NCI-H2171 (cell line): ENCODE measurements around the gene MTFMT.

ENCODE experiments used
- DNase-seq: peaks from one replicate; lab custom pipeline; 2025; lab: John Stamatoyannopoulos, UW

MTFMT gene

DNA sequence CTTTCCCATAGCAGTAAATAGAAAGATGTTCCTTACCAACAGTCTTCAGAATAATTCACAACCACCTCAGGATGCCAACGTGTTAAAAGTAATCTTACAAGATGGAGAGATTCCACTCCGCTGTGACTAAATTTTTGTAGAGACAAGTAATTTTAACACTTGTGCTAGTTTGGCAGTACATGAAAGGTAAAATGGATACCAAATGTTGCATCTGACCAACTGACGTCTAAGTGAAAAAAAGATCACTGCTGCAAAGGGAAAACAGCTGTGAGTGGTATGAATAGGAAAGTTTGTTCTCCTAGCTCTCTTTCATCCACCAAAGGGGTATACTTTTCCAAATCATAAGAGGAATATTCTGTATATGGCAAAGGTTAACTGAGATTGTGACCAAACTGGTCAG is 42.3 kb downstream of the MTFMT start:
- no peak for DNase-seq

DNA sequence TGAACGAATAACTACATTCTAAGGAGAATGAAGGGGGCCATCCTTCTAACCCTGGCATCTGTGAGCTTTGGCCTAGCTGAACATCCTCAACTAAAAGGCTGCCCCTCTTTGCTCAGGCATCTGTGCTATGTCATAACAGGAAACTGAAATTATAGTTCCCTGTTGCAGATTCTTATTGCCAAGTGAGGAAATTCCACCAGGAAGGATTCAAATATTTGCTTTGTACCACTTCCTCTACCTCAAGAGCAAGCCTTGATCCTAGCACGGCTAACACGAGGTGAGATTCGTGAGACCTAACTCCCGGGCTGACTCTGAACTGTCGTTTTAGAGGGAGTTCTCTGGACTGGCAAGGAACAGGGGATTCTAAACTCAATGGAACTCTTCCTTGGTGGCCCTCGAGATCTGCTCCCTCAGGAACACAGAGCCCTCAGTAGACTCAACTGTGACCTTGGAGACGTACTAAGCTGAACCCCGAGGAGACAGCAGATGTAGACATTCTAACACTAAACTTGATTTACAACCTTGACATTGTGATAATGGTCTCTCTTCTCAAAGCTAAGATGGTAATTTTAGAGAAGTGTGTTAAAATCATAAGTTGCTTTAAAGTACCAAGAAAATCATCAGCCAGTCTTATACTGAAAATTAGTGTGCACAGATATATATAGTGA is 43.9 kb downstream of the MTFMT start:
- DNase-seq: no peak

DNA sequence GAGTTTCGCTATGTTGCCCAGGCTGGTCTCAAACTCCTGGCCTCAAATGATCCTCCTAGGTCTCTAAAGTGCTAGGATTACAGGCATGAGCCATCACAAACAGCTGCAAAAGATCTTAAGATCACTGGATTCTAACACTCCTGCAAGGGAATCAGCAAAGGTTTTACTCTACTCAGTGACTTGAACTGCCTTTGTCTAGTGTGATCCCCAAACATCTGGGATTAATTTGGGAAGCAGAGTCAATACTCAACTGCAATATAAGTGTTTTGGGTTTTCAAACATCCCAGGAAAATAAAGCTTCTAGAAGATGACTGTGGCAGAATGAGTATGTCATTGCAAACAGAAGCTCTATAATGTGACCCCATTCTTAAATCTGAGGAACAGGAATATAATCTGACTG is 47.0 kb downstream of the MTFMT start:
- DNase-seq: no peak

DNA sequence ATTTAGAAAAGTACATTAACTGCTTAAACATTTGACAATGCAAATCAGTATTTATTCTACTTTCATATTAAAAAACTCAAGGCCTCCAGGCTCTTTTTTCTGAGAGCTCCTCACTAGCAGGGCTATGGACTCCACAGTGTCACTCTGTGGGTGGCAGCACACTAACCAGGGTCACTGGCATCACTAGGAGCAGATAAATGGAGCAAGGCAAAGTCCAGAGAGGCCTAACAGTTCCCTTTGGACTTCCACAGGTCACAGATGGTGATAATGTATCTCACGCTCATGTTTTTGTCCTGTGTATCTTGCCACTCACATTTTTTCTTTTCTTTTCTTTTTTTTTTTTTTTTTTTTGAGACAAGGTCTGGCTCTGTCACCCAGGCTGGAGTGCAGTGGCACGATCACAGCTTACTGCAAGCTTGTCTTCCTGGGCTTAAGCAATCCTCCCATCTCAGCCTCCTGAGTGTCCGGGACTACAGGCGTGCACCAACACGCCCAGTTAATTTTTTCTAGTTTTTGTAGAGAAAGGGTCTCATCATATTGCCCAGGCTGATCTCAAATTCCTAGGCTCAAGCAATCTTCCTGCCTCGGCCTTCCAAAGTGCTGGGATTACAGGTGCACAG is 47.5 kb downstream of the MTFMT start:
- DNase-seq: no peak

DNA sequence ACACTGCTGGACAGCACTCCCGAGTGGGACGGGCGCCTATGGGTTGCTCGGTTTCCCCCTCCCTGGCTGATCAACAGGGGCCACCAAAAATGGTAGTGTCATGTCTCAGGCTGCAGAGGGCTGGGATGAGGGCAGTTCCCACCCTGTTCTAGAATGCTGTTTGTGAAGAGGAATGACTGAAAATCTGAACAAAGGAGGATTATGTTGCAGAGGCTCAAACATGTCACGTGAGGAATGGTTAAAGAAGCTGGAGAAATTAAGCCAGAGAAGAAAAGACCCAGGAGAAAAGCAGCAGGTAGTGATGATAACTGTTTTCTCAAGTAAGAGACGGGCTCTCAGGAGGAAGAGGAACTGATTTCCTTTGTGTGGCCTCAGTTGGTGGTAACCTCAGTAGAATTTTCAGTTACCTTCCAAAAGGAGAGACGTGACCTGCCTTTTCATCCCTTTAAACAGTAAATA is 50.2 kb downstream of the MTFMT start:
- DNase-seq: no peak

DNA sequence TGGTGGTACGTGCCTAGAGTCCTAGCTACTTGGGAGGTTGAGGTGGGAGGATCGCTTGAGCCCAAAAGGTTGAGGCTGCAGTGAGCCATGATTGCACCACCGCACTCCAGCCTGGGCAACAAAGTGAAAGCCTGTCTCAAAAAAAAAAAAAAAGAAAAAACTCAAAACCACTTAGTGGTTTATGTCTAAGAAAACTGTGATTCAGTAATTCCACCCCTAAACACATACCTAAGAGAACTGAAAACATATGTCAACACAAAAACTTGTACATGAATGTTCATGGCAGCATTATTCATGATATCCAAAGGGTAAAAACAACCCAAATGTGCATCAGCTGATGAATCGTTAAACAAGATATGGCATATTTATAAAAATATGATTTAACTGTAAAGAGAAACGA is 54.0 kb downstream of the MTFMT start:
- DNase-seq: no peak

DNA sequence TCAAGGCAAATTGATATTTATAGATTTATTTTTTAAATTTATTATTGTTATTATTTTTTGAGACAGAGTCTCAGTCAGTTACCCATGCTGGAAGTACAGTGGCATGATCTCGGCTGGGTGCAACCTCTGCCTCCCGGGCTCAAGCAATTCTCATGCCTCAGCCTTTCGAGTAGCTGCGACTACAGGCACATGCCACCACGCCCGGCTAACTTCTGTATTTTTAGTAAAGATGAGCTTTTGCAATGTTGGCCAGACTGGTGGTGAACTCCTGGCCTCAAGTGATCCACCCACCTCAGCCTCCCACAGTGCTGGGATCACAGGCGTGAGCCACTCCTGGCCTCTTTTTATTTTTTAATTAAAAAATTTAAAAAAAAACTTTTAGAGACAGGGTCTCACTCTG is 58.7 kb downstream of the MTFMT start:
- DNase-seq: no peak

DNA sequence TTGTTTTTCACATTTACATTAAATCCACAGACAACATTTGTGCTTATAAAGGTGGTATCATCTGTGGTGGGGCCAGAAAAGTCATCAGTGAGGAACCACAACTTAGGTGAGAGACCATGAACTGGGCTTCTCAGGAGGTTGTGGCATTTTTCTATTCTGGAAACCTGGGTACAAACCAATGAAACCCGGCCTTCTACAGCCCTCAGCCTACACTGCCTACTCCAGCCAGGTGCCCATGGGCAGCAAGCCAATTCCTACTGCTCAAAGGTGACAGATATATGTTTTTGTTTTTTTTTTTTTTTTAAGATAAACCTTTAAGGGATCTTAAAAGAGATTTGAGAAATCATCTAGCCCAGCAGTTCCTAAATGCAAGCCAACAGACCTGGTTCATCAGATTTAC is 60.0 kb downstream of the MTFMT start:
- no peak for DNase-seq

DNA sequence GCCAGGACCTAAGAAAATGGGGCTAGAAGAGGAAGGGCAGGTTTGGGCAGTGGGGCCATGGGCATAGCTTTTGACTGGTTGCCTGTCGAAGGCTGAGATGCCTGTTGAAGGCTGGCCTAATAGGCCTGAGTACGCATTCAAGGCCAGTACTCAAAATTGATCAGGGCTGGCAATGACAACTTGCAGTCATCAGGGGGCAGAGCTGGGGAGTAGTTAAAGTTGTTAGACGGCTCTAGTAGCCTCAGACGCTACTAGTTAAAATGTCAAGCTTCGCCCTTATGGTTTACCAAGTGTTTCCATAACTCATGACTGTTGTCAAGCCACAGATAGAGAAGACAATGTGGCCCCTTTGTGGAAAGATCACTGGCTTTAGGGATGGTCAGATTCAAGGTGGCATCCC is 68.4 kb downstream of the MTFMT start:
- no peak for DNase-seq

DNA sequence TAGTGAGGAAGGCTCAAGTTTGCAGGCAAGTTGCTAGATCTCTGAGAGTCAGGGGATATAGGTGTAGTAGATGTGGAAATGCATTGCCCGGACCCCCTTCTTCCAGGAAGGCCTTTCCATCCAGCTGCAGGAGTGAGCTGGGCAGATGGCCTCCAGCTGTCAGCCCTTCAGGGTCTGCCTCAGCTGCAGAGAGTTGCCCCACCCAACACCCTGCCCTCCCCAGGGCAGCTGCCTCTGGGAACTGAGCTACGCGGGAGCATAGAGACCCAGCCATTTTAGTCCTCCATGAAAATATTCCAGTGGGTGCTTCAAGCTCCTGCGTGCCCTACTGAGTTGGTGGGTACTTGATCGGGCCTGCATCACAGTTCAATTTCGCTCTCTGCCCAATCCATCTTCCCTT is 69.3 kb downstream of the MTFMT start:
- no peak for DNase-seq

DNA sequence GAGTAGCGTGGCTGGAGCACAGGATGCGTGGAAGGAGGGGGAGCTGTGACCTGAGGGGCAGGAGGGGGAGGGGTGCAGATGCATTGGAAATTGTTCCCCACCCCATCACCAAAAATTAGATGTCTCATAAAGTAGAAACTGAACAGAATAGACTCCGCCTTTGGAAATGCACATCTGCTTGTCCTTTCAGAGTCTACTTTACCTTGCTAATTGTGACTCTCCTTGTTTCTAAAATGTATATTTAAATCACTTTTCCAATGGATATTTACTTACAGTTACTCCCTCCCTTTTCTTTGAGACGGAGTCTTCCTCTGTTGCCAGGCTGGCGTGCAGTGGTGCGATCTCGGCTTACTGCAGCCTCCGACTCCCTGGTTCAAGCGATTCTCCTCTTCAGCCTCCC is 70.3 kb downstream of the MTFMT start:
- DNase-seq: no peak

DNA sequence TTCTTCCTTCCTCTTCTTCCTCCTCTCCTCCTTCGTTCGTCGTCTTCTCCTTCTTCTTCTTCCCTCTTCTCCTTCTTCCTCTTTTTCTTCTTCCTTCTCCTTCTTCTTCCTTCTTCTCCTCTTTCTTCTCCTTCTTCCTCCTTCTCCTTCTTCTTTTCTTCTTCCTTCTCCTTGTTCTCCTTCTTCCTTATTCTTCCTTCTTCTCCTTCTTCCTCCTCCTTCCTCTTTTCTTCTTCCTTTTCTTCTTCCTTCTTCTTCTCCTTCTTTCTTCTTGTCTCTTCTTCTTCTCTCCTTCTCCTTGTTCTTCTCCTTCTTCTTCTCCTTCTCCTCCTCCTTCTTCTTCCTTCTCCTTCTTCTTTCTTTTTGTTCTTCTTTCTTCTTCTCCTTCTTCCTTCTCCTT is 75.0 kb downstream of the MTFMT start:
- DNase-seq: no peak

DNA sequence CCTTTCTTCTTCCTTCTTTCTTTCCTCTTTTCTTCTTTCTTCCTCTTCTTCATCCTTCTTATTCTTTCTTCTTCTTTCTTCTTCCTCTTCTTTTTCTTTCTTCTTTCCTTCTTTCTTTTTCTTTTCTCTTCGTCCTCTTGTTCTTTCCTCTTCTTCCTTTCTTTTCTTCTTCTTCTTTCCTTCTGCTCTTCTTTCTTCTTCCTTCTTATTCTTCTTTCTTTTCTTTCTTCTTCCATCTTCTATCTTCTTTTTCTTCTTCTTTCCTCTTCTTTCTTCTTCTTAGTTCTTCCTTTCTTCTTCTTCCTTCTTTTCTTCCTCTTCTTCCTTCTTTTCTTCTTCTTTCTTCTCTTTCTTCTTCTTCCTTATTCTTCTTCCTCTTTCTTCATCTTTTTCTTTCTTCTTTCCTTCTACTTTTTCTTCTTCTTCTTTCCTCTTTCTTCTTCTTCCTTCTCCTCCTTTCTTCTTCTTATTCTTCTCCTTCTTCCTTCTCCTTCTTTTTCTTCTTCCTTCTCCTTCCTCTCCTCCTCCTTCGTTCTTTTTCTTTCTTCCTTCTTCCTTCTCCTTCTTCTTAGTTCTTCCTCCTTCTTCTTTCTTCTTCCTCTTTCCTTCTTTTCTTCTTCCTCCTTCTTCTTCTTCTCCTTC is 77.5 kb downstream of the MTFMT start:
- DNase-seq: no peak
